RPMI8226 (cell line): ENCODE data around the gene CLEC4E.
"Not testable (repeated sequence)": the region's sequence is repeated elsewhere in the genome, so short reads cannot be mapped to it uniquely, and the experiment has no call there.

Experiments used
- DNase-seq: peaks from one replicate; pipeline ENCODE4 v3.0.0-alpha.2; 2015

The CLEC4E gene

DNA sequence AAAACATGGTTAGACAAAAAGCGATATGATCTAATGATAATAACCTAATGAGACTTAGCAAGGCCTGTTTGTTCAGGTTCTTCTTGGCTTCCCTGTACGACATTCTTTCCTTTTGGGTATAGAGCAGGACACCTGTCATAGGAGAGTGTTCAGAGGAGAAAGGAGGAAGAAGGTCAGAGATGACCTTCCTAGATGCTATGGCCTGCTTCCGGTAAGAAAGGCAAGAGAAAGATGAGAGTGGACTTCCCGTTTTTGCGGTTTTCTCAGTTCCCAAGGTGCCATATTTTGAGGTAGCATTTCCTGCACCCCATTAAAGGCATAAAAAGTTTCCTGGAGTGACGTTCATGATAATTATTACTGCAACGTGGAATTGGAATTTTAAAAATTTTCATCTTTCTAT lies 8.7 kb downstream of the CLEC4E start:
- no peak for DNase-seq

DNA sequence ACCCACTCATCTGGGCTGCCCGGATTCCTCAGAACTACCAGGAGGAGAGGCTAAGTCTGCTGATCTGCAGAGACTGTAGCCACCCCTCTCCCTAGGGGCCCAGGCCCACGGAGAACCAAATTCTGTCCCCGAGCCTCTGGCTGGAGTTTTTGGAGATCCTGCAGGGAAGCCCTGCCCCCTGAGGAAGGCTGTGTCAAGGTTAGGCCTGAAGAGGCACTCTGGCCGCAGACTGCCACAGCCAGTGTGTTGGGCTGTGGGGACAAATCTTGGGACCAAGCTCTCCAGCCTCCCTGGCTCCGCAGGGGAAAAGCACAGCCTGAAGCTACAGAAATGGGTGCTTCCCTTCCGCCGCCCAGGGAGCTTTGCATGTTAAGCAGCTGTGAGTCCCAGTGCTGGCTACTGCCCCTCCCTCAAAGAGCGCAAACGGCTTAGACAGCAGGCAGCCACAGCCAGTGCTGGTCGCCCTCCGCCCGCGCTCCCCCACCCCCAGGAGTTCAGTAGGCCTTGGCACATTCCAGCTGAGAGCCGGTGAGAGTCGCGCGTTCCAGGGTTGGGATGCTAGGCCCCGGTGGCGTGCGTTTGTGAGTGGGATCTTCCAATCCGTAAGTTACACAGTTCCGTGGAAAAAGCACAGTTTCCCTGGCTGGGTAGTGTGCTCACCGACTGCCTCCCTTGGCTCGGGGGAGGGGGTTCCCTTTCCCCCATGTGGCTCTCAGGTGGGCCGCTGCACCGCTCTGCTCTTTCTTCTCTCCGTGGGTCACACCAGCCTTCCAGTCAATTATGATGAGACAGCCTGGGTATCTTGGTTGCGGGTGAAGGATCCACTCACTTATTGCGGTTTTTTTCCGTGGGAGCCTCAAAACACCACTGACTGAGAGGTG lies 13.2 kb downstream of the CLEC4E start:
- DNase-seq, result no peak

DNA sequence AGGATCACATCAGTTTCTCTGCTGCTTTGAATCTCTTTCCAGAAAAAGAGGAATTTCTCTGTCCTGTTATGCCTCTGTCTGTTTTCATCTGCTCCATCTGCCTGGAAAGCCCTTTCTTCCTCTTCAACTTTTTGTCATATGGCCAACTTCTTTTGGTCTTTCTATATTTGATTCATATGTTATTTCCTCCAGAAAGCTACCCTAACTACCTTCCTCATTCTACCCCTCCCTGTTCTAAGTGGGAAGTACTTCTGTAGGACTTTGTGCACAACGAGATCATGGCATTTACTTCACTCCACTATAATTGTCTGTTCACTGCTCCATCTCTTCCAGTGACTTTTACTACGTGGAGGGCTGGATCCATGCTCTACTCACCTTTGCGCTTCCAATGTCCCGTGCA lies 21.5 kb downstream of the CLEC4E start:
- DNase-seq, result no peak

DNA sequence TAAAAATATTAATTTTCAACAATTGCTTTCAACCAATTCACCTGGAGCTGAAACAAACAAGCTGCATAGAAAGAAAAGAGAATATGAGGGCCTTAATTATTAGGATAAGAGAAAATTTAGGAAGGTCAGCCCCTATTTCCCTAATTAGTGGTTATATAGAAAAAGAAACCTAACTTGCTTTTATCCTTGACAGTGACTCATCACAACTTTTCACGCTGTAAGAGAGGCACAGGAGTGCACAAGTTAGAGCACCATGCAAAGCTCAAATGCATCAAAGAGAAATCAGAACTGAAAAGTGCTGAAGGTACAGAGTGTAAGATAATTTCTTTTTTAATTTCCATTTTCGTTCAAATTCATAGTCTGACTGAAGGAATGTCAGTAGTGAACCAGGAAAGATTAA lies 22.7 kb downstream of the CLEC4E start:
- DNase-seq, result no peak

DNA sequence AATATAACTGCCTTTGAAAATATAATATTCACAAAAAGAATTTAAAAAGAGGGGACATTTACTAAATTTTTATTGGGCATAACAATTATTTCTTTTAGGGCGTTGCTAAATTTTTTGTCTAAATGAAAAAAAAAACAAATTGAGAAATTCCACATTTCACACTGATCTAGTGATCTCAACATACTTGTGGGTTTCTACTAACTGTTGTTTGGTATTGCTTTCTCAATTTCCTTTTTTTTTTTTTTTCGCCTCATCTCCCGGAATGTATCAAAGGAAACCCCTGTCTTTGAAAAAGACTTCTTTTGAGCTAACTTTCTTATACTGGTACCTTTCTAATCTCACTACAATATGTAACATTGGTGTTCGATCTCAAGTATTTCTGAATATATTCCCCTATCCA lies 27.4 kb downstream of the CLEC4E start, which contains the start of gene CLEC4D:
Gene CLEC4D (plus strand): TSS at position 248 of the 400 bp plus-strand sequence. CDS start 230 bp downstream, outside the sequence.
- no peak for DNase-seq

DNA sequence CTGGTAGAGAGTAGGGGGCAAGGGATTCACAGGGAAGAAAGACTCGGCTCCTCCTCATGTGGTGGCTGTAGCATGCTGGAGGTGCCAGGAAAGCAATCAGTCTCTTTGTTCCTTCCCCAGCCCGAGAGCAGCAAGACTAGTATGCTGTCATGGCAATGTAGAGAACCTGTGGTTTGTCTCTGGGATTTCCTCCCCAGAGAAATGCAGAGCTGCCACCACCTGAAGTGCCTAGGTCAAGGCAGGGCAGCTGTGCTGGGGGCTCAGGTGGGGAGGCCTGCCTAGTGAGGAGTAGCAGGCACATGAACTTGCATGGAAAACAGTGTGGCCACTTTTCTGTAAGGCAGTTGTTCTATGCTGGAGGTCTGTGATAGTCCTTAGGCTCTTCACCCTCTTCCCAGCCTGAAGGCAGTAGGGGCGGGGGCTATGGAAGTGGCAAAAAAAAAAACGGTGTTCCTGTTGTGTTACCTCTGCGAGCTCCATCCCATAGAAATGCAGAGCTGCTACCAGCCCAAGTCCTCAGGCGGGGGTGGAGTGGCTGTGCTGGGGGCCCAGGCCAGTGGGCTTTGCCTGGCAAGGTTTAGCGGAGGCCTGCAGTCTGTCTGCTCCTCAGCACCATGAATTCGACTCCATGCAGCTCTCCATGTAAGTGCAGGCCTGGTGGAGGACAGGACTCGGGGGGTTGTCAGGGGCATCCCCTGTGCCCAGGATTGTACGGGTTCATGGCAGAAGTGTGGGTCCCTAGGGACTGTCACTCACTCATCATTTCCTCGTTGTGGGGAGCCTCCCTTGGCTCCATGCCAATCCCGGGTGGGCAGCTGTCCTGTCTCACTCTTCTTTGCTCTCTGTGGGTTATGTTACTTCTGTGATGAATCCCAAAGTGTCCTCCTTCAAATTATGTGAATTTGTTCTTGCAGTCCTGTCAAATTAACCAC lies 31.5 kb downstream of the CLEC4E start:
- DNase-seq, result no peak

DNA sequence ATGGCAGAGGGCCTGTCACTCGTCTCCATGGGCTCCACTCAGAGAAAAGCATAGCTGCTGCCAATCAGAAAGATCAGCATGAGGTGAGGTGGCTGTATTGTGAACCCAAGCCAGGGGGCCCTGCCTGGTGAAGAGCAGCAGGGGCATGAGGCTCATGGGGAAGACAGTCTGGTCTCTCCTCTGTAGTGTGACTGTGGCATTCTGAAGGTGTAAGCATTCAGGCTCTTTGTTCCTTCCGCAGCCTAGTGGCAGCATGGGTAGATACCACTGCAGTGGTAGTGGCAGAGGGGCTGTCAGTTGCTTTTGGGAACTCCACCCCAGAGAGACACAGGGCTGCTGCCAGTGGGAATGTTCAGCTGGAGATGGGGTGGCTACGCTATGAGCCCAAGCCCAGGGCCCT lies 32.5 kb downstream of the CLEC4E start:
- DNase-seq, result no peak

DNA sequence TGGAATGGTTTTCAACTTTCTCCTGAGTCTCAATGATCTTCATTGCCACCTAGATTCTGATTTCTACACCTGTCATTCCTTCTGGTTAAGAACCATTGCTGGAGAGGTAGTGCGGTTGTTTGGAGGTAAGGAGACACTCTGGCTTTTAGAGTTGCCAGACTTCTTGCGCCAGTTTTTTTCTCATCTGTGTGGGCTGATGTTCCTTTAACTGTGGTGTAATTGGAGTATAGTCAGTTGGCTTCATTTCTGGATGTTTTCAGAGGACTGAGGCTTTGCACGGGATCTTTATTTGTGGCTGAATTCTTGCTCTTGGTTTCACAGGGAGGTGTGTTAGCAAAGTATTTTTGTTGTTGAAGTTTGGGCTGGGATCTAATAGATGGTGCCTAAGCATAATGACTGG lies 33.1 kb downstream of the CLEC4E start:
- DNase-seq, result no peak

DNA sequence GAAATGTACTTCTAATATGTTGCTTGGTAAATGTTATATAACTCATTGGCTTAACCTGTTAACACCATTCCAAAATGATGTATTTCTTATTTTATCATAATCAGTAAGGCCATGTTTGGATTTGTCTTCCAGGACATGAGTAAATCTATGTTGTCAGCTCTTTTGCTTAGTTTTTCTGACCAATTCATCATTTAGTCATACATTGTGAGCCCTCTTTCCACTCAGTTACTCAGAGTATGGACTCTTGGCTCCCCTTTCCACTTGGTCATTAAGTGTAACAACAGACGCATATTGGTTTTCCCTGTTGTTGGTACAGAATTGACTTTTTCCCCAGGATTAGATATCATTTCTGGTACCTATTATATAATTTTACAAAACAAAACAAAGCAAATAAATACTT lies 36.4 kb downstream of the CLEC4E start:
- no peak for DNase-seq

DNA sequence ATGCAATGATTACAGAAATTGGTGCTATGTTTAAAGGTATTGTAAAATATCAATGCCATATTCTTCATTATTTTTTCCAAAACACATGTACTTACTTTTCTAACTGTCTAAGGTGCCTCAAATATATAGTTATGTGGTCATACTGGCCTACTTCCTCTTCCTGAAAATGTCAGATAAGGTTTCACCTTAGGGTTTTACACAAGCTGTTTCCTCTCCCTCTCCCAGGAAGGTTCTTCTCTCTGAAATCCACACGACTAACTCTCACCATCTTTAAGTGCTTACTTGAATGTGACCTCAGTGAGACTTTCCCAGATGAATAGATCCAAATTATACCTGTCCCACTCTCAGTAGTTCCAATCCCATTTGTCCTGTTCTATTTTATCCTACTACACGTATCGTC lies 39.0 kb downstream of the CLEC4E start:
- DNase-seq, result no peak

DNA sequence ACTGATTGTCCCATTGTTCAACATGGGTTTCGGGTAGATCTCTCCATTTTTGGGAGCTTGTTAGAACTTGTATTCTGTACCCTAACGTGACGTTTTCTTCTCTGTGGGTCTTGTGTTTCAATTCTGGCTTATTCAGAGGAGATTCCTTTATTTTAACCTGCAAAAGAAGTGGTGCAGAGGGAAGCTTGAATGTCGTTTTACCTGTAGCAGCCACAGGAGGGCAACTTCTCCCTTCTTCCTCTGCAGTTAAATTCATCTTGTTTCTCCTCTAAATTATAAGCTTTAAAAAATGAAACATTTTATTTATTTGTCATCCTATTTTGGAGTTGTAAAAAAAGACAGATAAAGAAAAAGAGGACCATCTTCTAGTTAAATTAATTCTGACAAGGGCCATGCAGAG lies 41.1 kb downstream of the CLEC4E start:
- DNase-seq, result no peak

DNA sequence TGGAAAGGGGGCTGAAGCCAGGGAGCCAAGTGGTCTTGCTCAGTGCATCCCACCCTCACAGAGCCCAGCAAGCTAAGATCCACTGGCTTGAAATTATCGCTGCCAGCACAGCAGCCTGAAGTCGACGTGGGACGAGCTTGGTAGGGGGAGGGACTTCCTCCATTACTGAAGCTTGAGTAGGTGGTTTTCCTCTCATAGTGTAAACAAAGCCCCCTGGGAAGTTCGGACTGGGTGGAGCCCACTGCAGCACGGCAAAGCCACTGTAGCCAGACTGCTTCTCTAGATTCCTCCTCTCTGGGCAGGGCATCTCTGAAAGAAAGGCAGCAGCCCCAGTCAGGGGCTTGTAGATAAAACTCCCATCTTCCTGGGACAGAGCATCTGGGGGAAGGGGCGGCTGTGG lies 44.6 kb downstream of the CLEC4E start:
- DNase-seq, result not testable (repeated sequence)

DNA sequence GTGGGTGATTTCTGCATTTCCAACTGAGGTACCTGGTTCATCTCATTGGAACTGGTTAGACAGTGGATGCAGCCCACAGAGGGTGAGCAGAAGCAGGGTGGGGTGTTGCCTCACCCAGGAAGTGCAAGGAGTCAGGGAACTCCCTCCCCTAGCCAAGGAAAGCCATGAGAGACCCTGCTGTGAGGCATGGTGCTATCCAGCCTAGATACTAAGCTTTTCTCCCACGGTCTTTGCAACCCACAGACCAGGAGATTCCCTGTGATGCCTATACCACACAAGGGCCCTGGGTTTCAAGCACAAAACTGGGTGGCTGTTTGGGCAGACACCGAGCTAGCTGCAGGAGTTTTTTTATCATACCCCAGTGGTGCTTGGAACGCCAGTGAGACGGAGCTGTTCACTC lies 45.0 kb downstream of the CLEC4E start:
- DNase-seq, result not testable (repeated sequence)

DNA sequence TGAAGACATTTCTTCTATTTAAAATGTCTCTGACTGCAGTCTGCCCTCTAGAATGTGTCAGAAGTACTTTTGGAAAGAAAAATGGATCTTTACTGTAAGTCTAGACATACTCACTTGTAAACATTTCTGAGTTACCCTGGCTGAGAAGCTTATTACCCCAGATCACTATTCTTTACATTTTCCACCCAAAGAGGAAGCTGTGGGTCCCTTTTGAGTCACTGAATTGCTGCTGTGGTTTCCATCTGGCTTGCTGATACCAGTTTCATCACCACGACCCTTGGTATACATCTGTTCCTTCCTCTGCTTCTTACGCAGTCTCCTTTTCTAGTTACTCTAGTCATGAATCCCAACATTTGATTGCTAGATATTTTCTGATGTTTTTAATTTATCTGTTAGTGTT lies 47.6 kb downstream of the CLEC4E start:
- DNase-seq, result no peak

DNA sequence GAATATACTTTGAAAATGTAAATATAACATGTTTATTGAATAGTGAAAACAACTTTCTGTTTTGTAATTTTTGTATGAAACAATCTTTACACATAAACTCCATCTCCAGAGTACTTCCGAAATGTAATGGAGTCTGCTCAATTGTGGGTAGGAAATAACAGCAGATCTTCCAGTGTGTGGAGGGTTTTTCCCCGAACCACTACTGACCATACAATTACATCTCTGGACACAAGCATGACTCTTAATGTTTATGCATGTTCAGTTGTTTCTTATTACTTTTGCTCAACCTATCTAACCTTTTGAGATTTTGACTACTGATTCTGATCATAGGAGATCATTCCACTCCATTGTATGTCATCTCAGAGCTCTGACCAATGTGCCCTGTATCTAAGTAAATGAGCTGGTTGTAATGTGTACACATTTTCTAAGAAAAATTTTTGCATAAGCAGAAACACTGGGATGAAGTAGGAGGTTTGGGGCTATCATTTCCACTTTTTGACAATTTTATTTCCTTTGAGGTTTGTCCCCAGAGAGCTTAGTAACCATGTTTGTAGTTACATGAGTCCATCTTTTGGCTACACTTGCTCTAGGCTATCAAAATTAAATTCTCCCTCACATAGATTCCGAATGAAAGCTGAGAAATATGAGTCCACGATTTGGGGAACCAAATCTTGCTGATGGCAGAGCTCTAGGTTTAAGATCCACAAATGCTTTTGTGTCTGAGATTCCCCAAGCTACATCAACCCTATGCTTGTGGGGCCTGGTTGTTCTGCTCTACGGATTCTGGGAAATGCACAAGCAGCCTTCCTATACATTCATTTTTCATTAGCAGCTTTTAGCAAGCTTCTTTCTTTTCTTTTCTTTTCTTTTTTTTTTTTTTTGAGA lies 48.8 kb downstream of the CLEC4E start:
- DNase-seq, result no peak
